Natural killer cell (primary cell): Measurements from ENCODE around the gene BSN. TPM values are rescaled to one million over a fixed set of nuclear protein-coding genes. Genes with fewer than 3 reads are reported as not detected.

ENCODE experiments used
- ATAC-seq, 3 donors: fragments of 150-1000 bp in 2 of 3; fragments of 200-7000 bp in 1 of 3; cut with Tn5 transposase; 1 replicate in 1 of 3; 2 replicates in 2 of 3; pipeline ENCODE4 v1.10.0; 2021; ENCODE audit warnings: mild to moderate bottlenecking in 2 of 3, moderate library complexity in 2 of 3
- DNase-seq, 2 donors: peaks; one replicate each; pipeline versions ENCODE4 v3.0.0 to v3.0.0-alpha.2; 2013 to 2021; ENCODE audit warnings: mixed read lengths in 1 of 2
- H3K27ac ChIP-seq: one replicate; pipeline ENCODE4 v1.5.1; 2013; ENCODE audit warnings: mild to moderate bottlenecking, low read length
- H3K27me3 ChIP-seq: one replicate; pipeline ENCODE4 v1.6.1; 2013; ENCODE audit warnings: low read length; ENCODE audit not compliant: control insufficient read depth, insufficient read depth
- H3K36me3 ChIP-seq: one replicate; pipeline ENCODE4 v1.6.1; 2013; ENCODE audit warnings: low read length; ENCODE audit not compliant: control insufficient read depth, insufficient read depth
- H3K4me1 ChIP-seq: one replicate; pipeline ENCODE4 v1.6.1; 2013; ENCODE audit warnings: low read length; ENCODE audit not compliant: control insufficient read depth, insufficient read depth
- H3K4me3 ChIP-seq: one replicate; pipeline ENCODE4 v1.5.1; 2013; ENCODE audit warnings: low read length
- H3K9me3 ChIP-seq: one replicate; pipeline ENCODE4 v1.6.1; 2013; ENCODE audit warnings: low read length; ENCODE audit not compliant: control insufficient read depth, insufficient read depth
- H3K27ac Mint-ChIP-seq, 2 donors: one replicate each; pipeline ENCODE4 v1.8.0; 2022; ENCODE audit warnings: mild to moderate bottlenecking in 2 of 2, mixed read lengths in 2 of 2, moderate library complexity in 1 of 2
- H3K27me3 Mint-ChIP-seq, 2 donors: one replicate each; pipeline ENCODE4 v1.8.0; 2022; ENCODE audit warnings: low read depth in 2 of 2, mixed read lengths in 2 of 2
- H3K36me3 Mint-ChIP-seq: one replicate; pipeline ENCODE4 v1.8.0; 2022; ENCODE audit warnings: mixed read lengths
- H3K4me1 Mint-ChIP-seq, 2 donors: one replicate each; pipeline ENCODE4 v1.8.0; 2022; ENCODE audit warnings: mixed read lengths in 2 of 2
- H3K4me3 Mint-ChIP-seq: one replicate; pipeline ENCODE4 v1.8.0; 2022; ENCODE audit warnings: mild to moderate bottlenecking, moderate library complexity, mixed read lengths
- H3K9me3 Mint-ChIP-seq, 2 donors: one replicate each; pipeline ENCODE4 v1.8.0; 2022; ENCODE audit warnings: mixed read lengths in 2 of 2
- WGBS: methylation state at CpG from one replicate; pipeline ENCODE4 v1.1.7; 2013; ENCODE audit warnings: missing lambda C conversion rate; ENCODE audit not compliant: insufficient coverage; 5-methylcytosine and 5-hydroxymethylcytosine counted together
- intact Hi-C: fragments of 100-400 bp; cut with micrococcal nuclease; formaldehyde crosslinking; loops from one replicate; pipeline ENCODE4 v1.14.2; 2022
- total RNA-seq, 4 donors: library from RNA; stranded (reverse); fragments of 120-200 nt in 1 of 4; gene quantifications; one replicate each; pipeline versions ENCODE4 v1.2.3 to v1.2.4, GENCODE V29; 2013 to 2022
- TF ChIP-seq, protein P1 (sequence below): fragments of 200-600 bp; IDR thresholded peaks from one replicate; pipeline ENCODE4 v1.8.0; 2022; ENCODE audit warnings: antibody characterized with exemption

Gene BSN, protein sequence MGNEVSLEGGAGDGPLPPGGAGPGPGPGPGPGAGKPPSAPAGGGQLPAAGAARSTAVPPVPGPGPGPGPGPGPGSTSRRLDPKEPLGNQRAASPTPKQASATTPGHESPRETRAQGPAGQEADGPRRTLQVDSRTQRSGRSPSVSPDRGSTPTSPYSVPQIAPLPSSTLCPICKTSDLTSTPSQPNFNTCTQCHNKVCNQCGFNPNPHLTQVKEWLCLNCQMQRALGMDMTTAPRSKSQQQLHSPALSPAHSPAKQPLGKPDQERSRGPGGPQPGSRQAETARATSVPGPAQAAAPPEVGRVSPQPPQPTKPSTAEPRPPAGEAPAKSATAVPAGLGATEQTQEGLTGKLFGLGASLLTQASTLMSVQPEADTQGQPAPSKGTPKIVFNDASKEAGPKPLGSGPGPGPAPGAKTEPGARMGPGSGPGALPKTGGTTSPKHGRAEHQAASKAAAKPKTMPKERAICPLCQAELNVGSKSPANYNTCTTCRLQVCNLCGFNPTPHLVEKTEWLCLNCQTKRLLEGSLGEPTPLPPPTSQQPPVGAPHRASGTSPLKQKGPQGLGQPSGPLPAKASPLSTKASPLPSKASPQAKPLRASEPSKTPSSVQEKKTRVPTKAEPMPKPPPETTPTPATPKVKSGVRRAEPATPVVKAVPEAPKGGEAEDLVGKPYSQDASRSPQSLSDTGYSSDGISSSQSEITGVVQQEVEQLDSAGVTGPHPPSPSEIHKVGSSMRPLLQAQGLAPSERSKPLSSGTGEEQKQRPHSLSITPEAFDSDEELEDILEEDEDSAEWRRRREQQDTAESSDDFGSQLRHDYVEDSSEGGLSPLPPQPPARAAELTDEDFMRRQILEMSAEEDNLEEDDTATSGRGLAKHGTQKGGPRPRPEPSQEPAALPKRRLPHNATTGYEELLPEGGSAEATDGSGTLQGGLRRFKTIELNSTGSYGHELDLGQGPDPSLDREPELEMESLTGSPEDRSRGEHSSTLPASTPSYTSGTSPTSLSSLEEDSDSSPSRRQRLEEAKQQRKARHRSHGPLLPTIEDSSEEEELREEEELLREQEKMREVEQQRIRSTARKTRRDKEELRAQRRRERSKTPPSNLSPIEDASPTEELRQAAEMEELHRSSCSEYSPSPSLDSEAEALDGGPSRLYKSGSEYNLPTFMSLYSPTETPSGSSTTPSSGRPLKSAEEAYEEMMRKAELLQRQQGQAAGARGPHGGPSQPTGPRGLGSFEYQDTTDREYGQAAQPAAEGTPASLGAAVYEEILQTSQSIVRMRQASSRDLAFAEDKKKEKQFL (N-terminal part only)
- under 1 TPM; 0.33 to 0.41 (median 0.35) TPM for total RNA-seq
- total RNA-seq (2013) = 0.18 TPM

DNA sequence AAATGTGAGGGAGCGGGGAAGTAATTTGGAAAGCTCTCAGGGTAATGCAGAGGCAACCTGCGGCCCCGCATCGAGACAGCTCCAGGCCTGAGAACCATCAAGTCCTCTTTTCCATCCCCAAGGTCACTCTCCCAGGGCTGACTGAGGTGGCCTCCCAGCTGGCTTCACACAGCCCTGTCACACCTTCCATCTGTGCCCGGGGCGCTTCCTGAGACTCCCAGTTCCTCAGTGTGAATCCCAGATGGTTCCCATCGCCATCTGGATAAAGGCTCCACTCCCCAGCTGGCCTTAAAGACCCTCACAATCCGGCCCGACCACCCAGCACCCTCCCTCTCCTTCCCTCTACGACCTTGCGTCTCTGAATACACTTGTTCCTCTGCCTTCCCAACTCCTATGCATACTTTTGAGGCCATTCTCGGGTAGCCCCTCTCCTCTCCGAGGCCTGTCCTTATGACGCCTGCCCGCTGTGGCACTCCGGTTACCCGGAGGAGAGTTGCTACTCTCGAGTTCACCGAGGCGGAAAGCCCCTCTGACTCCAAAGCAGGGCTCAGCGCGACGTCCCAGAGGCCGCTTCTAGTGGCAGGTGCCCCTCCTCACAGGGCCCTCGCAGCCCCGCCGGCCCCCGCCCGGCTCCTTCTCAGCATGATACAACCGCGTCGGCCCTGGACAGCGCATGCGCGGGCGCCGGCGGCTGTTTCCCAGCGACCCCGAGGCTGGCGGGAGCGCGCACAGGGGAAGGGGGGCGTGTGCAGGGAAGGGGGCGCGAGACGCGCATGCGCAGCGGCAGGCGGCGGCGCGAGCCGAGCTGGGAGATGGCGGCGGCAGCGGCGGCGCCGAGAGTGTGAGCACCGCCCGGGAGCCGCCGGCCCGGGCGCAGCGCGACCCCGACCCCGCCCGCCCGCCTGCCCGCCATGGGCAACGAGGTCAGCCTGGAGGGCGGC is at the start of gene BSN:
BSN (plus strand) TSS at position 786 of the 941 bp plus-strand sequence; CDS start at position 912, 126 bp downstream.
- TF ChIP-seq, protein P1, sequence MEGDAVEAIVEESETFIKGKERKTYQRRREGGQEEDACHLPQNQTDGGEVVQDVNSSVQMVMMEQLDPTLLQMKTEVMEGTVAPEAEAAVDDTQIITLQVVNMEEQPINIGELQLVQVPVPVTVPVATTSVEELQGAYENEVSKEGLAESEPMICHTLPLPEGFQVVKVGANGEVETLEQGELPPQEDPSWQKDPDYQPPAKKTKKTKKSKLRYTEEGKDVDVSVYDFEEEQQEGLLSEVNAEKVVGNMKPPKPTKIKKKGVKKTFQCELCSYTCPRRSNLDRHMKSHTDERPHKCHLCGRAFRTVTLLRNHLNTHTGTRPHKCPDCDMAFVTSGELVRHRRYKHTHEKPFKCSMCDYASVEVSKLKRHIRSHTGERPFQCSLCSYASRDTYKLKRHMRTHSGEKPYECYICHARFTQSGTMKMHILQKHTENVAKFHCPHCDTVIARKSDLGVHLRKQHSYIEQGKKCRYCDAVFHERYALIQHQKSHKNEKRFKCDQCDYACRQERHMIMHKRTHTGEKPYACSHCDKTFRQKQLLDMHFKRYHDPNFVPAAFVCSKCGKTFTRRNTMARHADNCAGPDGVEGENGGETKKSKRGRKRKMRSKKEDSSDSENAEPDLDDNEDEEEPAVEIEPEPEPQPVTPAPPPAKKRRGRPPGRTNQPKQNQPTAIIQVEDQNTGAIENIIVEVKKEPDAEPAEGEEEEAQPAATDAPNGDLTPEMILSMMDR = no peak
- DNase-seq (peak; percentile 84 to 94), ATAC-seq (peak; percentile 88 to 91 (median 90))
- Histone ChIP-seq H3K4me3 (peak within 1 kb of the TSS; percentile 54), H3K4me1 (peaks cover 12% of the 10 kb centered on the region), H3K27ac (no peak within 1 kb of the TSS), H3K9me3 (no peaks in the 10 kb centered on the region), H3K27me3 (peaks cover 25% of the 10 kb centered on the region), H3K36me3 (no peaks in the 10 kb centered on the region)
- H3K27ac Mint-ChIP-seq = peak within 1 kb of the TSS; percentile 46 to 80
- peaks cover 6 to 8% of the 10 kb centered on the region in 2 donors for H3K4me1 Mint-ChIP-seq
- H3K9me3 Mint-ChIP-seq = no peaks in the 10 kb centered on the region
- intact Hi-C loops = loop anchor here (1.0 kb wide), 2 partner anchors 14 to 84 kb away; partner anchors contain the start of gene DAG1
- H3K36me3 Mint-ChIP-seq = no peaks in the 10 kb centered on the region
- H3K4me3 Mint-ChIP-seq = peak within 1 kb of the TSS; percentile 85
- WGBS = 7% methylated on average over 76 of the region's 76 CpGs
- peaks cover 28 to 30% of the 10 kb centered on the region in 2 donors for H3K27me3 Mint-ChIP-seq

DNA sequence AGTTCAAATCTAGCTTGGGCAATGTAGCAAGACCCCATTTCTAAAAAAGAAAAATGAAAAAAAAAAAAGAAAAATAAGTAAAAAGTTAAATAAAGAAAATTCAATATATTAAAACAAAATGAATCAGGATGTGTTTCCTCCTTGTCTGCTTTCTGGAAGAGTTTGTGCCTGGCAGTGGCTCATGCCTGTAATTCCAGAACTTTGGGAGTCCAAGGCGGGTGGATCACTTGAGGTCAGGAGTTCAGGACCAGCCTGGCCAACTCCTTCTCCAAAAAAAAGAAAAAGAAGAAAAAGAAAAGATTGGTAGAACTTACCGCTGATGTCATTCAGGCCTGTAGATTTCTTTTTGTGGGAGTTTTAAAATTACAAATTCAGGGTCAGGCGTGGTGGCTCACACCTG is 47.4 kb upstream of the BSN start:
- H3K4me1 Mint-ChIP-seq = peaks cover 9 to 11% of the 10 kb centered on the region in 2 donors
- 92% methylated on average over 2 of the region's 3 CpGs for WGBS
- no peaks in the 10 kb centered on the region for H3K9me3 ChIP-seq
- H3K27ac ChIP-seq = no peak overlapping the region
- no peaks in the 10 kb centered on the region for H3K36me3 Mint-ChIP-seq
- intact Hi-C loops = no loop called here
- no peak overlapping the region for H3K27ac Mint-ChIP-seq
- H3K4me3 Mint-ChIP-seq = no peak overlapping the region
- no peaks in the 10 kb centered on the region for H3K4me1 ChIP-seq
- H3K27me3 ChIP-seq = no peaks in the 10 kb centered on the region
- H3K36me3 ChIP-seq = peaks cover 4% of the 10 kb centered on the region
- H3K9me3 Mint-ChIP-seq = no peaks in the 10 kb centered on the region
- no peak overlapping the region for H3K4me3 ChIP-seq
- no peaks in the 10 kb centered on the region for H3K27me3 Mint-ChIP-seq
- DNase-seq (no peak), ATAC-seq (no peak)
- TF ChIP-seq, protein P1 = no peak

DNA sequence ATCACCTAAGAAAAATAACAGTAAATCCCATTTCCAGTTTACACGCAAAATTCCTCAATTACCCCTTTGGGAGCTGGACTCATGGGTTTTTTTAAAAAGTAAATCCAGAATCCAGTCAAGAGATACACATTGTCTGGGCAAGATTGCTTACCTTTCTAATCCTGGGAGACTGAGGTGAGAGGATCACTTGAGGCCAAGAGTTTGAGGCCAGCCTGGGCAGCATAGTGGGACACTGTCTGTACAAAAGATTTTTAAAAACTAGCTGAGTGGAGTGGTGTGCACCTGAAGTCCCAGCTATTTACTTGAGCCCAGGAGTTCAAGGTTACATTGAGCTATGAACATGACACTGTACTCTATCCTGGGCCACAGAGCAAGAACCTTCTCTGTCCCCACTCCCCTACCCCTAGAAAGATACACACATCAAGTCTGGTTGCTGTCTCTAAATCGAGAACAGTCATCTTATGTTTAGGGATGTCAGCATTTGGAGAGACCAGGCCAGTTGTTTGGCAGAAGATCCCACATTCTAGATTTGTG is 45.2 kb upstream of the BSN start:
- DNase-seq (no peak), ATAC-seq (no peak)
- intact Hi-C loops = no loop called here
- no peaks in the 10 kb centered on the region for H3K9me3 Mint-ChIP-seq
- H3K4me1 ChIP-seq = no peaks in the 10 kb centered on the region
- H3K36me3 ChIP-seq = peaks cover 17% of the 10 kb centered on the region
- peaks cover 3 to 11% of the 10 kb centered on the region in 2 donors for H3K4me1 Mint-ChIP-seq
- no peaks in the 10 kb centered on the region for H3K27me3 Mint-ChIP-seq
- H3K4me3 ChIP-seq = no peak overlapping the region
- no peaks in the 10 kb centered on the region for H3K27me3 ChIP-seq
- TF ChIP-seq, protein P1 = no peak
- no peak overlapping the region for H3K27ac Mint-ChIP-seq
- 44% methylated on average over 2 of the region's 2 CpGs for WGBS
- H3K27ac ChIP-seq = no peak overlapping the region
- no peaks in the 10 kb centered on the region for H3K9me3 ChIP-seq
- no peaks in the 10 kb centered on the region for H3K36me3 Mint-ChIP-seq
- no peak overlapping the region for H3K4me3 Mint-ChIP-seq
